Stimulated activated CD8-positive, alpha-beta memory T cell treated with anti-CD3 and anti-CD28 coated beads, Interleukin-15, amount 100 ng/mL, for 4 hours (primary cell): ENCODE measurements around the gene FSTL4.
"Not testable (repeated sequence)": the region's sequence is repeated elsewhere in the genome, so short reads cannot be mapped to it uniquely, and the experiment has no call there.

Source experiments
- DNase-seq, 2 donors: peaks; one replicate each; pipeline ENCODE4 v3.0.0-alpha.2; 2020; ENCODE audit warnings: low read depth in 2 of 2

The FSTL4 gene

GRCh38 chr5:133552925-133553525, 59.3 kb downstream of the FSTL4 start:
- peak in 1 of 2 donors; percentile 10 for DNase-seq

GRCh38 chr5:133546500-133546899, 65.8 kb downstream of the FSTL4 start:
- DNase-seq = no peak

- DNase-seq = no peak
Measured at GRCh38 chr5:133544346-133544745, 68.0 kb downstream of the FSTL4 start.

GRCh38 chr5:133539818-133540217, 72.5 kb downstream of the FSTL4 start:
- no peak for DNase-seq

GRCh38 chr5:133538718-133539117, 73.6 kb downstream of the FSTL4 start:
- no peak for DNase-seq

- DNase-seq = not testable (repeated sequence)
Measured at GRCh38 chr5:133535241-133535929, 77.0 kb downstream of the FSTL4 start.

- no peak for DNase-seq
Measured at GRCh38 chr5:133534566-133534965, 77.8 kb downstream of the FSTL4 start.

GRCh38 chr5:133533541-133533940, 78.8 kb downstream of the FSTL4 start:
- DNase-seq = no peak

GRCh38 chr5:133531594-133531993, 80.7 kb downstream of the FSTL4 start:
- DNase-seq = no peak

- no peak for DNase-seq
Measured at GRCh38 chr5:133531178-133531577, 81.2 kb downstream of the FSTL4 start.

GRCh38 chr5:133530270-133530669, 82.1 kb downstream of the FSTL4 start:
- DNase-seq = no peak

GRCh38 chr5:133528841-133529240, 83.5 kb downstream of the FSTL4 start:
- no peak for DNase-seq

- DNase-seq = no peak
Measured at GRCh38 chr5:133527311-133527710, 85.0 kb downstream of the FSTL4 start.

- DNase-seq = no peak
Measured at GRCh38 chr5:133526368-133526767, 86.0 kb downstream of the FSTL4 start.

GRCh38 chr5:133525126-133525525, 87.2 kb downstream of the FSTL4 start:
- no peak for DNase-seq

- no peak for DNase-seq
Measured at GRCh38 chr5:133524666-133525065, 87.7 kb downstream of the FSTL4 start.

GRCh38 chr5:133523961-133524586, 88.3 kb downstream of the FSTL4 start:
- DNase-seq = no peak

- DNase-seq = no peak
Measured at GRCh38 chr5:133523013-133523658, 89.2 kb downstream of the FSTL4 start.

- DNase-seq = no peak
Measured at GRCh38 chr5:133521801-133522200, 90.5 kb downstream of the FSTL4 start.

GRCh38 chr5:133520991-133521706, 91.2 kb downstream of the FSTL4 start:
- DNase-seq = no peak

- no peak for DNase-seq
Measured at GRCh38 chr5:133520062-133520461, 92.3 kb downstream of the FSTL4 start.

GRCh38 chr5:133519191-133519590, 93.2 kb downstream of the FSTL4 start:
- no peak for DNase-seq
